Fibroblast of villous mesenchyme (primary cell): ENCODE data around the gene ZNF70. TPM values are rescaled to one million over a fixed set of nuclear protein-coding genes. Genes with fewer than 3 reads are reported as not detected.

Experiments
- DNase-seq: peaks from one replicate; pipeline ENCODE4 v3.0.0-alpha.2; 2010; ENCODE audit warnings: low read depth
- H3K4me3 ChIP-seq: 2 replicates; pipeline ENCODE4 v1.5.1; 2011; ENCODE audit warnings: low read depth, mild to moderate bottlenecking, low read length
- total RNA-seq: library from RNA; depleted of rRNA; stranded (reverse); fragments of >200 nt; gene quantifications from 2 replicates; pipeline ENCODE4 v1.2.3, GENCODE V29; 2012
- TF ChIP-seq, protein P1 (sequence below): IDR thresholded peaks from 2 replicates; pipeline ENCODE4 v1.5.1; 2012; ENCODE audit warnings: low read depth, mild to moderate bottlenecking, low read length; ENCODE audit not compliant: insufficient read depth

The ZNF70 gene
- total RNA-seq, 1 donor = 7.8 TPM

DNA sequence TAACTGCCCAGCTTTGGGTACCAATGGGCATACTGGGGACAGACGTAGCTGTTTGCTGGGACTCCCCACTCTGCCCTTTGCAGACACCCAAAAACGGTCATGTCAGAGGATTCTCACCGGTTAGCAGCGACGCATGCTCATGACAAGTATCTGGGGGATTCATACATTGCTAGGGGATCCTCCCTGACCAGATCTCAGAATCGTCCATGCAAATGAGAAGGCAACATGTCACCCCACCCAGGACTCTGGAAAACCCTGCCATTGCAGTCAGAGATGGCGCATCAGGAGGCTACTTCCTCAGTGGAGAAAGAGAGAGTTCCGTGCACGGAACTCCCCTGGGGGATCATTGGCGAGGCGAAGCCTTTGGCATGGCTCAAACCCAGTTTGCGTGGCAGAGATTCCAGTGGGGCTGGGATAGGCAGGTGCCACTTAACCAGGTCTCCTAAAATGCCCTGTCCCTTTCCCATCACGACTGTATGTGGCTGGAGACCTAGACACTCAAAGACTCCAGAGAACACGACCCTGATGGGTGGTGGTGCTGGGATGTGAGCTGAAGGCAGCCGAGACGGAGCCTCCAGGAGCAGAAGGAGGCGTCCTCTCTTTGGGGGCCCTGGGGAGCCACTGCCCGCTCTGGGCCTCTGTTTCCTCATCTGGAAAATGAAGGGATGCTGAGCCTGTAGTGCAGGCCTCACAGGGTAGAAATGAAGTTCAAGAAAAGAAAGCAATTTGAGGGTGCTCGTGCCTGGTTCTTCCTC is 55.2 kb downstream of the ZNF70 start:
- TF ChIP-seq, protein P1, sequence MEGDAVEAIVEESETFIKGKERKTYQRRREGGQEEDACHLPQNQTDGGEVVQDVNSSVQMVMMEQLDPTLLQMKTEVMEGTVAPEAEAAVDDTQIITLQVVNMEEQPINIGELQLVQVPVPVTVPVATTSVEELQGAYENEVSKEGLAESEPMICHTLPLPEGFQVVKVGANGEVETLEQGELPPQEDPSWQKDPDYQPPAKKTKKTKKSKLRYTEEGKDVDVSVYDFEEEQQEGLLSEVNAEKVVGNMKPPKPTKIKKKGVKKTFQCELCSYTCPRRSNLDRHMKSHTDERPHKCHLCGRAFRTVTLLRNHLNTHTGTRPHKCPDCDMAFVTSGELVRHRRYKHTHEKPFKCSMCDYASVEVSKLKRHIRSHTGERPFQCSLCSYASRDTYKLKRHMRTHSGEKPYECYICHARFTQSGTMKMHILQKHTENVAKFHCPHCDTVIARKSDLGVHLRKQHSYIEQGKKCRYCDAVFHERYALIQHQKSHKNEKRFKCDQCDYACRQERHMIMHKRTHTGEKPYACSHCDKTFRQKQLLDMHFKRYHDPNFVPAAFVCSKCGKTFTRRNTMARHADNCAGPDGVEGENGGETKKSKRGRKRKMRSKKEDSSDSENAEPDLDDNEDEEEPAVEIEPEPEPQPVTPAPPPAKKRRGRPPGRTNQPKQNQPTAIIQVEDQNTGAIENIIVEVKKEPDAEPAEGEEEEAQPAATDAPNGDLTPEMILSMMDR = no peak
- no peak overlapping the region for H3K4me3 ChIP-seq
- no peak for DNase-seq

DNA sequence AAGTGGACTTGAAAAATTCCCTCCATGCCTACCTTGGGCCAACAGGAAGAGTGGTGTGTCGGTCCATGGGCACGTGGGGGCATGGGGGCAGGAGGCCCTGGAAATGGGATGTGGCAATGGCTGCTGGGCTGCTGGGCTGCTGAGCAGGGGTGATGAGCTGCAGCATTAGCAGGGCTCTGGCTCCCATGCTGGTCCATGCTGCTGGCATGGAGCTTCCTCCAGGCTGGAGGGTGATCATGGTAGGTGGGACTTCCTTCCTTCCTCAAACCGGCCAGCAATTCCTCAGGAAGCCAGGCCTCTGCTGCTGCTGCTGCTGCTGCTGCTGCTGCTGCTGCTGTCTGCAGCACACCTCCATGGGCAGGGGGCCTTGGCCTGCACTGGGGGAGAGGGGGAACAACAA is 55.8 kb downstream of the ZNF70 start:
- TF ChIP-seq, protein P1 = no peak
- H3K4me3 ChIP-seq = no peak overlapping the region
- no peak for DNase-seq

DNA sequence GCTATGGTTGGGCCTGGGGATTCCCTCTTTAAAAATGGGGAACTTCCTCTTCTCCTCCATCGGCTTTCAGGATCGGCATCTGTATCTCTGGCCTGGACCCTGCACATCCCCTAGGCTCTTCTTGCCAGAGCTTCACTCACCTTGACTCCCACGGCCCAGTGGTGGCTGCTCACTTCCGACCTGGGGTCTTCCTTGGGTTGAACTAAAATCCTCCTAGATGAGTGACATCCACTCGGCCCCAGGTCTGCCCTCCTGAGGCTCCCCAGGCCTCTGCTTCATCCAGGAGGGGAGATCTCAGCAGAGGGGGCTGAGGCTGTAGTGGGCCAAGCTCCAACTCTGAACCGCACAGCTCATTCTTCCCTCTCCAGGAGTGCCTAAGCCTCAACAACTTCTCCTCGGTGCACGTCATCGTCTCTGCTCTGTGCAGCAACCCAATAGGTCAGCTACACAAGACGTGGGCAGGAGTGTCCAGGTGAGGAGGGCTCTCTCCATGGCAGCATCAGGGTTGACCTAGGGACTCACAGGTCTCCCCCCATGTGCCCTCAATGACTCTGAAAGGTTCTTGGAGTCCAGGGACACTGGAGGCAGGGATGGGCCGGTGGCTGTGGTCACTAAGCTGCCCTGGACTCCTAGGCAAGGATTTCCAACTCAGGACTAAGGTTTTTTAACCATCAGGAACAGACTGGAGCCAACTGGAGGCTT is 56.8 kb downstream of the ZNF70 start:
- TF ChIP-seq, protein P1 = no peak
- no peak for DNase-seq
- H3K4me3 ChIP-seq = no peak overlapping the region

DNA sequence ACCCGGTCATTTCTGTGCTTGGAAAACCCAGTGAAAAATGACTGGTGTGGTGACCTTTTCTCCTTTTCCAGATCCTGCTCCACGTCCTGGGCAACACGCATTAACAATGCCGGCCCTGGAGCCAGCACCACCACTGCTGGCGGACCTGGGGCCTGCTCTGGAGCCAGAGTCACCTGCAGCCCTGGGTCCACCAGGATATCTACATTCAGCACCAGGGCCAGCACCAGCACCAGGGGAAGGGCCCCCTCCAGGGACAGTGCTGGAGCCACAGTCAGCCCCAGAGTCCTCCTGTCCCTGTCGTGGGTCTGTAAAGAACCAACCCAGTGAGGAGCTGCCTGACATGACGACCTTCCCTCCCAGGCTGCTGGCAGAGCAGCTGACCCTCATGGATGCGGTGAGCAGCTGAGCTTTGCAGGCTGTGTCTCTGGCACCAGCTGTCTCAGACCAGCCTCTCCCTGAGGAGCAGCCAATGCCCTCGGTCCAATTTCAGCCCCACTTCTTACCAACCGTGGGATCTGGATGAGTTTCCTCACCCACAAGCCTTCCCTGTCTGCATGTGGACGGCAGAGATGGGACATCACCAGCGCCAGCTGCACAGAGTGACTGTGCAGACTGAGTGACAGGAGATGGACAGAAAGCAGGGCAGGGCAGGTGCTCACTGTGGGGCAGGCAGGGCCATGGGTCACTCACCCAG is 58.2 kb downstream of the ZNF70 start:
- no peak overlapping the region for H3K4me3 ChIP-seq
- no peak for DNase-seq
- TF ChIP-seq, protein P1 = no peak

DNA sequence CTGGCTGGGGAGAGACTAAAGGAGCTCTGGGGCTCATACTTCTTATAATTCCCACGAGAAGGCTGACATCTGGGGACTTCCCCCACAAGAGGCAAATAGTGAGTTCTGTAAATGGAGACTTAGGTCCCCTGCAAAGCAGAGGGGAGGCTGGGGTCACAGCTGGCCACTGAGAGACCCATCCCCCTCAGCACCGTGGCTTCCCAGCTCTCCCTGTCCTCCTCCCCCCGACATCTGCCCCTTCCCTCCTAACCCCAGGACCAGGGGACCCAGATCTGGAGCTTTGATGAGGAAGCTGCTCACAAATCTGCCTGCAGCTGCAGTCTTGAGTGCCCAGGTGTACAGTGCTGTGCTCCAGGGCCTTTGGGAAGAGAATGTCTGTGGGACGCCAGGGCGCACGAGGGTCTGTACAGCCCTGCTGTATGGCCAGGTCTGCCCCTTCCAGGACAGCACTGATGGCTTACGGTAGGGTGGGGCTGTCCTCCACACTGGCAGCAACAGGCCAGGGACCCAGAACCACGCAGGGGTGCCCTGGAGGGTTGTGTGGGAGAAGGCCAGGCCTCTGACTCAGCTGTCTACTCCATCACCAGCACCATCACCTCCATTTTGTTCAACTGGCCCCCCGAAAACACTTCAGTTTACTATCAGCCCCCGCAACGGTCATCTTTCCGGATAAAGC is 59.0 kb downstream of the ZNF70 start:
- DNase-seq = no peak
- no peak overlapping the region for H3K4me3 ChIP-seq
- TF ChIP-seq, protein P1 = no peak

DNA sequence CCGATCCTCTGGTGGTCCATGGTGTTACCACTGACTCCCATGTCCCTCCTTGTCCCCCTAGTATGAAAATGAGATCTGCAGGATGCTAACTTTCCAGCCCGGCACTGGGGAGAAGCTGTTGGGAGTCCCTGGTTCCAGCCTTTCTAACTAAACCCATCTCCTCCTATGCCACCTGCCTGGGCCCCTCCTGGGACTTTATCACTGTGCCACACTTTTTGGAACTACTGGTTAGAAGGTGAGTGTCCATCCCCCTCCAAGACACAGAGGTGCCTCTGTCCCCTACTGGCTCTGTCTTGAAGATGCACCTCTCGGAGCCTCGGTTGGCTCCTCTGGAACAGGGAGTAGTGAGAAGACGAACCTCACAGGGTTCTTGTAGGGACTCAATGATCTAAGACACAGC is 60.2 kb downstream of the ZNF70 start, which contains the start of gene RGL4:
Gene RGL4, plus strand, starts transcription at position 301 of the 400 bp plus-strand sequence. CDS start 1,018 bp downstream, outside the sequence.
- H3K4me3 ChIP-seq = no peak within 1 kb of the TSS
- no peak for DNase-seq
- TF ChIP-seq, protein P1 = no peak
